Stimulated activated CD8-positive, alpha-beta memory T cell treated with anti-CD3 and anti-CD28 coated beads, Interleukin-4, amount 100 ng/mL, for 48 hours (primary cell): ENCODE data around the gene MYOM1.

Experiments used
- DNase-seq: peaks from one replicate; pipeline ENCODE4 v3.0.0-alpha.2; 2020

Gene MYOM1

GRCh38 chr18:3147935-3148554 is 71.7 kb downstream of the MYOM1 start:
- no peak for DNase-seq

DNA sequence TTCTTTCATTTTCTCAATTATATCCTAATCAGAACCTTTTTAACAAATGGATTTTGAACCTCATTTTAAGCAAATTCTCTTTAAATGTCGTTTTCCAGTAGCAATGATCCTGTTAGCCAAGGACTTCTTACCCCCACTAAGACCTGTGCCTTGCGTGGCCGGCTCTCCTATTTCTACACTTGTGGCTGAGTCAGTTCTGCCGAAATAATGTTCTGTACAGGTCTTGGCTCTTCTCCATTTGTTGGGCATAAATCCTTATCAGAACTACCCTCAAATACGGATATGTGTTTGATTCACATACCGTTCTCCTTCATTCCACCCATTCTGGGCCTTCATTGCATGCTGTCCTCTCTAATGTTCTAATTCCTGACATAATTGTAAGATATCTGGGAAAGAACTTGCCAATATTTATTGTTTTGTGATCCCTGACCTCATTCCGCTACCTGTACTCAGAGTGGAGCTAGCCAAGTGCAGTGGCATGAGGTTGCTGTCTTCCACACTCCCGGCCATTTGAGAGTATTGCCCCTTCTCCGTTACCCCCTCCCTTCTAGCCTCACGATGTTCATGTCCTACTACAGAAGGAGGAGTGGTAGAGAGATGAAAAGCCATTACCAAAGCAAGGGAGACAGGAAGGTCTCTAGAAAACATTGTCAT is 78.7 kb downstream of the MYOM1 start:
- no peak for DNase-seq

- no peak for DNase-seq
Measured at GRCh38 chr18:3140342-3140741, 79.4 kb downstream of the MYOM1 start.

DNA sequence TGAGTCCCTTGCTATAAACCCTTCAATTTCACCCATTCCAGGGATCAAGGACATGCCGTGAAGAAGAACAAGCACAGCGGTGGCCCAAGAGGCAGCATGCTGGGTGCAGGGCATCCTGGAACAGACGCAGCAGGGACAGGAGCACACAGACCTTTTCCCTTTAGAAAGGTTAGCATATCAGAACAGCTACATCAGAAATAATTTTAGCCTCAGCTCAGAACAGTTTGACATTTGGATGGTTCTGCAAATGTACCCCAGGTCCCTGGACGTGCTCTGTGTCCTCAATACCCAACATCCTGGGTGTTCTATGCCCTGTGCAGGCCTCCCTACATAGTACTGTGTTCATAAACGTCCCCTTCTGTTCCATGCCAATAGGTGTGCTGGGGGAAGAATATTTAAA is 80.4 kb downstream of the MYOM1 start:
- DNase-seq = no peak

DNA sequence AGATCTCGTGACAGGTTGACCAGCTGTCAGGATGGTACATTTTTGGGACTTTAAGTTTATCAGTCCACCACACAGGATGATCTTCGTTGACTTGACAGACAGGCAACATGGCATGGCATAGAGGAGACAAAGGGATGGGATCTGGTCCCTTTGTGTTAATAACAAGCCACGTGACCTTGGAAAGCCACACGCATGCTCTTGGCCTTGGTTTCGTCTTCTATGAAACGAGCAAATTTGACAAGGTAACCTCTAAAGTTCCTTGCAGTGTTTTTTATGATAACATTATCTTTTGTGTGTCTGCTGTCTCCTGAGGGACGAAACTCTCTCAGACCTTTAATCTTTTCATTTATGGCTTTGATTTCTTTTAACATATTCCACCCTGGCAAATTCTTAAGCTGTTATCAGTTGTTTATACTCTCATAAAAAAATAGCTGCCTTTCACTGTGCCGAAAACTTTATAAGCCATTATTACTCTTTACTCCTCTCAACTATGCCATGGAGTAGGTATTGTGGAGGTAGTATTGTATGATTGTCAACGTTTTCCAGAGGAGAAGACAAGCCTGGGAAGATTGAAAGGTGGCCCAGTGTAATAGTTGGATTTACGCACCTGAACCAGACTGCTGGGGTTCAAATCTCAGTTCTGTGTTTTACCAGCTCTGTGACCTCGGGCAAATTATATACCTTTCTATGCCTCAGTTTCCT is 81.3 kb downstream of the MYOM1 start:
- no peak for DNase-seq

DNA sequence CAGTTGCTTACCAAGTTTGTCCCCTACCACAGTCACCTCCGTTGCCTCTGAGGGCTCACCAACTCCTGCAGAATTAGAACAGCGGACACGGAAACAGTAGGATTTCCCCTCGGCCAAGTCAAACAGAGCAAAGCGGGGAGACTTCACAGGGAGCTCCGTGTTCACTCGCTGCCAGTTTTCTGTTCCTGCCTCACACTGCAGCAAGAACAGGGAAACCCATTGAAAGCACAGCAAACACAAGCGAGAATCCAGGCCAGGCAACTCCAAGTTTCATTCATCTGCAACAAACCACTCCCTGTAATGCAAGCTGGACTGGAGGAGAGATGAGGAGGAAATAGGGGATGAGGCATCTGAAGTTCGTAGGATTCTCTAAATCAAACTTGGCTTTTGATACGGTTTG is 84.2 kb downstream of the MYOM1 start:
- no peak for DNase-seq

GRCh38 chr18:3132700-3133099 is 87.1 kb downstream of the MYOM1 start:
- no peak for DNase-seq

DNA sequence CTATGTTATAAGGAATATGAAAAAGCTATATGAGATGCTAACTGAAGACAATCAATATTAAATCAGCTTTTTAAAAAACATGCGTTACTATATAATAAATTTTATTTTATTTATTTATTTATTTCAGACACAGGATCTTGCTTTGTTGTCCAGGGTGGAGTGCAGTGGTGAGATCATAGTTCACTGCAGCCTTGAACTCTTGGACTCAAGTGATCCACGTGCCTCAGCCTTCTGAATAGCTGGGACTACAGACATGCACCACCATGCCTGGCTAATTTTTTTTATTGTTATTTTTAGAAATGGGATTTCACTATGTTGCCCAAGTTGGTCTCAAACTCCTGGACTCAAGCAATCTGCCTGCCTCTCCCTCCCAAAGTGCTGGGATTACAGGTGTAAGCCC is 89.4 kb downstream of the MYOM1 start:
- no peak for DNase-seq

GRCh38 chr18:3129053-3129864 is 90.5 kb downstream of the MYOM1 start:
- DNase-seq = peak; percentile 87

GRCh38 chr18:3126457-3127097 is 93.2 kb downstream of the MYOM1 start:
- DNase-seq = no peak

DNA sequence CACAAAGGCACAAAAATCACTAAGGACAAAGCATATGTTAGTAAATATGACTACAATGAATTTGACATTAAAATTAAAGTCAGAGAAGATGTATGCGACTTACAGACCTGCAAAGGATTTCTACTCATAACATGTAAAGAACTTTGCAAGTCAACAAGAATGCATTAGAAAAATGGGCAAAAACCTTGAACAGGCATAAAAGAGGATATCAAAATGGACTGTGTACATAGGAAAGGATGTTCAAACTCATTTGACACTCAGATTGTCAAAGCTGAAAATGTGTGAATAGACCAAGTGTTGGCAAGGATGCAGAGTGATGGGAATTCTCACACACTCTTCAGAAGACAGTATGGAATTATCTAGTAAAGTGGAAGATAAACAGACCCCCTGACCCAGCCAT is 94.9 kb downstream of the MYOM1 start:
- DNase-seq = no peak

- no peak for DNase-seq
Measured at GRCh38 chr18:3122851-3123250, 96.9 kb downstream of the MYOM1 start.

GRCh38 chr18:3121259-3121658 is 98.5 kb downstream of the MYOM1 start:
- DNase-seq = no peak

DNA sequence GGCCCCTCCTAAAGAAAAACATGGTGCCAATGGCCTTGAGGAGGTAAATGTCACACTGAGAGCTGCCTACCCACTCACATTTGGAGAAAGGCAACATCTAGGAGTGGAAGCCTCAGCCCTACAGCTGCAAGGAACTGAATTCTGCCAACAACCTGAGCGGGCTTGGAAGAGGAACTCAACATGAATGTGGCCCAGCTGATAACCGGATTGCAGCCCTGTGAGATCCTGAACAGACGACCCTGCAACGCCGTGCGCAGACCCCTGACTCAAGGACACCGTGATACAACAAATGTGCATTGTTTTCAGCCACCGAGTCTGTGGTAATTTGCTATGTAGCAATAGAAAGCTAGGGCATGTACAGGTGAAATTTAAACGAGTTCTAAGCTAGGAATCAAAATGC is 99.4 kb downstream of the MYOM1 start:
- DNase-seq = no peak

GRCh38 chr18:3119401-3120341 is 100.1 kb downstream of the MYOM1 start:
- DNase-seq = no peak

DNA sequence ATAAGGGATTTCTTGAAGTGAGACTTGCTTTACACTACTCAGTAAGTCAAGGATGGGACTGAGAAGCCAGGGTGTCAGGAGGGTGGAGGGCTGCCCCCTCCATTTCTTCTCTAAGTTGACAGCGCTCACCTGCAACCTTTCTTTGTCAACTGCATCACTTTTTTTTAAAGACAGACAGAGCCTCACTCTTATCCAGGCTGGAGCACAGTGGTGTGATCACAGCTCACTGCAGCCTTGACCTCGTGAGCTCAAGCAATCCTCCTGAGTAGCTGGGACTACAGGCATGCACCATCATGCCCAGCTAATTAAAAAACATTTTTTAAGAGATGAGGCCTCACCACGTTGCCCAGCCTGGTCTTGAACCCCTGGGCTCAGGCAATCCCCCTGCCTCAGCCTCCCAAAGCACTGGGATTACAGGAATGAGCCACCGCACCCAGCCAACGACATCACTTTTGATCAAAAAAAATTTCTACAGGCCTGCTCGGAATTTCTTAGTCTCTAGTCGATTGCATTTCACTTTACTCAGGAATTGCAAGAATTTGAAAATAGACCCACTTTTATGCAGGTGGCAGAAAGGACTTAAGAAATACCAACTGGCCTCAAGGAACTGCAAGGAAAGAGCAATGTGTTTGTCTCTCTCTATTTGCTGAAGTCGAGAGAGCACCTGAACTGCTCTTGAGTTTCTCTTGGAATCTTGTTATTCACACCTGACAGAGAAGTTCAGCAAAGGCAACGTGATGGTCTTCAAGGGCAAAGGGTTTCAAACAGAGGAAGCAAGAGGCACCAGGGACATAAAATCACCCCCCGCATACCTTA is 101.4 kb downstream of the MYOM1 start:
- no peak for DNase-seq

DNA sequence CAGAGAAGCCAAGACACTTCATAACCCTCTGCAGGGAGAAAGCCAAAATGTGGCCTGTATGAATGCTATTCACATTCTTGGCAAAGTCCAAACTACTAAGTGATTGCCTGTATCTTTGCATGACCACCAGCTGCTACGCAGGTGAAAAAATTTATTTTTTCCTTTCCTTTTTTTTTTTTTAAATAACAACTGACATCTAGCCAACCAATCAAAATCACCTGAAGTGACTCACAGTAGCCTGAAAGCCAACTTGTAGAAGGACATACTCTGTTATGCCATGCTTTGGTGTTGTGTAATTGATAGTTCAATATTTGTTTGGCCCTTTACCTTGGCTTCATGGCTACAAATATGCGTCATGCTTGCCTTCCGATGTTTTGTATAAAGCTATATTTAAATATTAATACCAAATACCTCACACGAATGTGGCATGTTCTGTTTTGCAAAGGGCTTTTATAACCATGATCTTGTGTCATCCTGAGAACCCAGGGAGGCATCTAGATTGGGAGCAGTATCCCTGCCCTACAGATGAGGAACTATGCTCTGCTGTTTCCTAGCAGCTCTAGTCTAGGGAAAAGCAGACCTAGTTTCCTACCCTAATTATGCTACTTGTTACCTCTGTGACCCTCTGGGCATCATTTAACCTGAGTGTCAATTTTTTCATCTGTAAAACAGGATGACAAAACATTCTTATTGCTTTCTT is 102.1 kb downstream of the MYOM1 start:
- DNase-seq = no peak

DNA sequence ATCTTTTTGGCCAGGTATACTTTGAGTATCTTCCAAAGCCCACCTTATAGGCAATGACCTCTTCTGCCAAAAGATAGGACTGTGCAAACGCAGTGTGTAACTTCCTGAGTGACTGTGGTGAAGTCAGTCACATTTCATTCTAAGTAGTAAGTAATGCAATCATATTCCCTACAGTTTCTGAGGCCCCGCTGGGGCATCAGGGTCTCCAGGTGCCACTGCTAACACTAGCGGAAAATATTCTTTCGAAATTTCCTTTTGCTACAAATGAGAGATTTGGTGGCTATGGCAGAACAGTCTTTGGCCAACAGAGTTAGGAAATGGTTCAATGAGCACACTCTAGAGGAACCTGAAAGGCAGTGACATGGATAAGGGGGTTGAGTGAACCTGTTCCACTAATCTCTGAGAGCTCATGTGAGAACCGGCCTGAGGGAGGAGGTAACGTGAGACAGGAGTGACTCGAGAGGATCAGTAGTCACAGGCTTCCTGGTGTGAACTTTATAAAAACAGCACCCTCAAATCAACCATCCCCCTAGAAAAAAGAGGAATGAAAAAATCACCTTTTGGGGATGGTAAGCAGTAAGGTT is 104.2 kb downstream of the MYOM1 start:
- no peak for DNase-seq

DNA sequence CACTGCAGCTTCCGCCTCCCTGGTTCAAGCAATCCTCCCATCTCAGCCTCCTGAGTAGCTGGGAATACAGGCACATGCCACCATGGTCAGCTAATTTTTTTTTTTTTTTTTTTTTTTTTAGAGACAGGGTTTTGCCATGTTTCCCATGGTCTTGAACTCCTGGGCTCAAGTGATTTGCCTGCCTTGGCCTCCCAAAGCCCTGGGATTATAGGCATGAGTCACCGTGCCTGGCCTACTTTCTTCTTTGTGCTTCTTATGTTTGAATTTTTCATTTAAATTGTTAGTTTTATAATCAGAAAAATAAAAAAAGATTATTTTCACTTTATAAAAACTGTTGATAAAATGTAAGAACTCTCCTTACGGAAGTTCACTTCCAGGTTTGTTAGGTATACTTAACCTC is 105.3 kb downstream of the MYOM1 start:
- no peak for DNase-seq

DNA sequence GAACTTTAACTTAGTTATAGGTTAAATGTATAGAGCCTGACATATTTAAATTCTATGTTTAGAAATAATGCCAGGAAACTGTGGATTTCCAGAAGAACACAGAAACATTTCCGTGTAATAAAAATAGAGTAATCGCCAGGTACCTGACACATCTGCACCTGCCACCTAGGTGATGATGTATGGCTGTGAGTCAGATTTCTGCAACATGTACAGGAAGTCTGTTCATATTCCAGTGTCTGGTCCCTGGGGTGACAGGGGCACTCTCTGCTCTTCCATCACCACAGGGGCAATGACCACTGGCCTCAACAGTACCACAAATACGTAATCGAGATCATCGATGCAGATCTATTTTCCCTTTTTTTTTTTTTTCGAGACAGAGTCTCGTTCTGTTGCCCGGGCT is 105.7 kb downstream of the MYOM1 start:
- no peak for DNase-seq
